GM18520 (cell line): ENCODE data around the gene ATG7.

ENCODE experiments used
- ATAC-seq: cut with Tn5 transposase; IDR thresholded peaks from one replicate; pipeline ENCODE4 v1.9.1; 2021; ENCODE audit not compliant: unreplicated experiment

ATG7 gene

GRCh38 chr3:11290743-11291680 is 18.8 kb downstream of the ATG7 start:
- ATAC-seq: peak; percentile 36

GRCh38 chr3:11291808-11292207 is 19.6 kb downstream of the ATG7 start:
- ATAC-seq: no peak

GRCh38 chr3:11297126-11297525 is 24.9 kb downstream of the ATG7 start:
- ATAC-seq: no peak

- peak; percentile 88 for ATAC-seq
These were observed 28.8 kb downstream of the ATG7 start for GRCh38 chr3:11300970-11301369.

GRCh38 chr3:11302444-11302843 is 30.2 kb downstream of the ATG7 start:
- ATAC-seq: no peak

- no peak for ATAC-seq
These were observed 32.0 kb downstream of the ATG7 start for GRCh38 chr3:11304175-11304574.

DNA sequence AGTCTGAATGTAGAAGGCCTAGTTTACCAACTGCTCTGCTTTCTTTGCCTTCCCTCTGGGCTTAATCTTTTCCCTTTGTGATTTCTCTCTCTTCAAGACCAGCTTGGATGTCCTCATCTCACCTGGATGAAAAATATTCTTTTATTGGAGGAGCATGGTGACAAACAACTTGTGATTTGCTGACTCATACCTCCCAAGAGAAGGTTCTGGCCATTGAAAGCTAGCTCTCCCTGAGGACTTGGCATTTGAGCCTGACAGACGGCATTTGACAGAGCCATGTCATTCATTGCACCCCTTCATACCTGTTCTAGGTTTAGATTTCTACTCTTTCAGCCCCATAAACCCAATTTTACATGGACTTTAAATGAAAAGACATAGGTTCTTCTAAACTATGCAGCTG is 33.3 kb downstream of the ATG7 start:
- no peak for ATAC-seq

DNA sequence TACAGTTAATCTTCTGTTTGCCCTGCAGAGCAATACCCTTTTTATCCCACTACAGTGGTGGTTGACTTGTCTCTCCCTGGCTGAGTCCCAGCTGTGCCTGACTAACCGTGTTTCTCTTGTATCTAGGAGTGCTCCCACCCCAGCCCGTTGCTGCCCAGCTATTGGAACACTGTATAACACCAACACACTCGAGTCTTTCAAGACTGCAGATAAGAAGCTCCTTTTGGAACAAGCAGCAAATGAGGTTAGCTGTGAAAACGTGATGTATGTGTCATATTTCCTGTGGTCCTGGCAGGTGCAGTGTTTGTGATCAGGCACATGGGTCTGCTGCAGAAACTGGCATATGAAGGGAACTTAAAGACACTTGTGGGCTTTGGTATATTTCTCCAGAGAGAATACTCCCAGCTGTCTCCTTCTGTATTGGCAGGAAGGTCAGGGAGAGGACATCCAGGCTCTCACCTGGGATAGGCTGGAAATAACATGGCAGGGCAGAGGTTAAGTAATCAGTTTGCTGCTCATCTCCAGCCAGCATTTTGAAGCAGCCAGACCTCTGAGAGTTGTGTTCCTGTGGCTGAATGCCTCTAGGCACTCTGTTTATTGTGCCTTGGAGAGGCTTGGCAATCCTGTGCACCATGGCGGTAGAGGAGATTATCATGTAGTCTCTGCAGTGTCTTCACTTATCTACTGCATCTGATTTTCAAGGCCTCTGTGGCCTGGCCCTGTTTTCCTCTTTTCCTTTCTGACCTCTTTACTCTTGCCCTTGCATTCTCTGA is 34.8 kb downstream of the ATG7 start:
- peak; percentile 60 for ATAC-seq

- ATAC-seq: no peak
These were observed 35.7 kb downstream of the ATG7 start for GRCh38 chr3:11307830-11308432.

DNA sequence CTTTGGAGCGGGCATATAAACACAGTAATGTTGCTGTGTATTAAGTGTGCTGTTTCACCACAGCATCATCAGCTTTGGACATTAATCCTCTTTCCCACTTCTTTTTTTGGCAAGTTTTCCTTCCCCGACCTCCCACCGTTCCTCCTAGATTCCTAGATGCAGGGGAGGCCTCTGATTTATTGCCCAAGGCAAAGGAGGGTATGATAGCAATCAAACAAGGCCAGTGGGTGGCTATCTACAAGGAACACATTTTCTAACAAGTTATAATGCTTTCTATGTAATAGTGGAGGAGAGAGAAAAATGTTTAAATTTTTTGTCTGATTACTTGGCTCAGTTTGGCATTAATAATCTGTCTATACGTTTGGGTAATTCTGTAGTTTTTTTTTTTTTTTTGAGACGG is 38.1 kb downstream of the ATG7 start:
- ATAC-seq: no peak

DNA sequence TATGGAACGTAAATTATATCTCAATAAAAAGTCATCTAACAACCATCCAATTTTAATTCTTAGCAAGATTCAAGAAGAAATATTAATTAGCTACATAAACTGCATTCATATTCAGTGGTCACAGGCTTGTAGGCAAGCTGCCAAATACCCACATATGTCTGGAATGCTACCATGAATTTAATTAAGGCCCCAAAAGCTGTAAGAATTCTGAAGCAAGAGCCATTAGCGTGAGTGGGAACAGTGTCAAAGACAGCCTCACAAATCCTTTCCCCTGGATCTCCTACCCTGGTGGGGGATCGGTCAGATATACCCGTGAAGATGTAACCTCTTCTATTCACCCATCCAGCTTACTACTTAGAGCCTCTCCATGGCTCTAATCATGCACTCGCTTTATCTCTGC is 40.0 kb downstream of the ATG7 start:
- no peak for ATAC-seq

DNA sequence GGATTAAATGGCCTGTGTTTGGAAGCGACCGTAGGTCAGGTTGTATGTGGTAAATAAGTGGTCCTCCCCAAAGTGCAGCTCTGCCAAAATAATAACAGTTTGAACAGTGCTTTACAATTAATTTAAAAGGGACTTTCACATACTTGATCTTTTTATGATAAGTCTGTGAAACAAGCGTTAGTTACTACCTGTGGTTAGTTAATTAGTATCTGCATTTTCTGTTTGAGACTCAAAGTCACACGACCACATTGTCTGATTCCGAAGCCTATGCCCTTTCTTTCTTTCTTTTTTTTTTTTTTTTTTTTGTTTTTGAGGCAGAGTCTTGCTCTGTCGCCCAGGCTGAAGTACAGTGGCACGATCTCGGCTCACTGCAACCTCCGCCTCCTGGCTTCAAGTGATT is 45.1 kb downstream of the ATG7 start:
- no peak for ATAC-seq

GRCh38 chr3:11322931-11323330 is 50.7 kb downstream of the ATG7 start:
- no peak for ATAC-seq

DNA sequence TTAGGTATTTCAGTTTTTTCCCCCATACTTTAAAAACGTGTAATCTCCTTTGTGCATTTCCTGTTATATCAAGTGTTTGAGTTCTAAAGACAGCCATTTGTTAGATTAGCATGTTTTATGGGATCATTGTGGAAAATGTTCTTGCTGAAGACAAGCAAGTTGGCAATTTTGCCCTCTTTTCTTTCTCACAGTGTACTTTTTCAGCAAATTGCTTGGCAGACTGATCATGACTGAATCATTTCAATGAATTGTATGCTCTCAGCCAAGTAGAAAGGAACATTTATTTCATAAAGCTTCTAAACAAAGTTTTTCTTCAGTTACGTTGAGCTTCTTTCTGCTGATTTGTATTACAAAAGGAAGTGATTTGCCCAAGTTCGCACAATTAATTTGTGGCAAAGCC is 51.6 kb downstream of the ATG7 start:
- no peak for ATAC-seq

GRCh38 chr3:11327619-11328018 is 55.4 kb downstream of the ATG7 start:
- ATAC-seq: no peak

- no peak for ATAC-seq
These were observed 56.2 kb downstream of the ATG7 start for GRCh38 chr3:11328196-11328945.

- ATAC-seq: no peak
These were observed 57.6 kb downstream of the ATG7 start for GRCh38 chr3:11329777-11330176.

DNA sequence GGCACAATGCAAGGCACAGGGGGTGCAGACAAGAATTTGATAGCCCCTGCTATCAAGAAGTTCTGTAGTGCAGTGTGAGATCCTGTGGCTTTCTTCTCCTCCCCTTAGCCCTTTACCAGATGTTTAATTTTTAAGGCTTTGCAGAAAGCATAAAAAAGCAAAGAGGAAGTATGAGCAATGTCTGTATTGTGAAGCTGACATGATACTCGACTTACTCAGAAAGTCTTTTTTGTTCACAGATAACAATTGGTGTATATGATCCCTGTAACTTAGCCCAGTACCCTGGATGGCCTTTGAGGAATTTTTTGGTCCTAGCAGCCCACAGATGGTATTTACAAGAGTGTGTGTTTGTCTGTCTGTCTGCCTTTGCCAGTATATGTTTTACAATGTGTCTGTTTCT is 58.9 kb downstream of the ATG7 start:
- ATAC-seq: no peak

GRCh38 chr3:11335056-11335608 is 62.9 kb downstream of the ATG7 start:
- no peak for ATAC-seq

- ATAC-seq: no peak
These were observed 67.3 kb downstream of the ATG7 start for GRCh38 chr3:11339541-11339940.

DNA sequence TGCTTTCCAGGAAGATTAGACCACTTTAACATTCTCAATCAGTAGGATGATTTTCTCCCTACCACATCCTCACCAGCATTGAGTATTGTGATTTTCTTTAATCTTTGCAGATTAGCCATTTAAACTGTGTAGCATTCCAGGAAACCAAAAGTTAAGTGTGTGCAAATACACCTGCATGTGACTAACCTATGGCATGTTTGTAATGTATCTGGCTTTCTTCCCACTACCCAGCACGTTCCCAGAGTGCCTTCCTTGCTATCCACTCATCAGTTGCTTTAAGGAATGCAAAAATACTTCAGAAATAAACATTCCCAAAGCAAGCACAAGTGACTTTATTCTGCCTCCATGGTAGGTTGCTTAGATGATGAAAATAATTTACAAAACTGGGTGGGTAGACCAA is 74.2 kb downstream of the ATG7 start:
- no peak for ATAC-seq
